RWPE2 (cell line): ENCODE measurements around the gene WWC2.

Experiments used
- ATAC-seq: fragments of 200-7000 bp; cut with Tn5 transposase; 3 replicates; pipeline ENCODE4 v1.9.1; 2021; ENCODE audit warnings: low read depth
- DNase-seq: peaks from one replicate; pipeline ENCODE4 v3.0.0-alpha.2; 2020; ENCODE audit warnings: low spot score
- H3K27ac ChIP-seq: fragments of 450-650 bp; 2 replicates; pipeline ENCODE4 v1.5.1; 2017; ENCODE audit warnings: mild to moderate bottlenecking; ENCODE audit not compliant: poor library complexity, severe bottlenecking
- H3K27me3 ChIP-seq: fragments of 250-450 bp; sonication (Bioruptor Pico); 2 replicates; pipeline ENCODE4 v1.5.1; 2021; ENCODE audit warnings: mild to moderate bottlenecking, moderate library complexity; ENCODE audit not compliant: insufficient read depth, poor library complexity, severe bottlenecking
- H3K36me3 ChIP-seq: fragments of 250-450 bp; sonication (Bioruptor Pico); 2 replicates; pipeline ENCODE4 v1.5.1; 2020; ENCODE audit warnings: low read depth, mild to moderate bottlenecking, moderate library complexity
- H3K4me1 ChIP-seq: fragments of 250-450 bp; sonication (Bioruptor Pico); 2 replicates; pipeline ENCODE4 v1.5.1; 2021; ENCODE audit warnings: mild to moderate bottlenecking, moderate library complexity; ENCODE audit not compliant: insufficient read depth, poor library complexity, severe bottlenecking
- H3K4me3 ChIP-seq: fragments of 250-450 bp; sonication (Bioruptor Pico); 2 replicates; pipeline ENCODE4 v1.5.1; 2021; ENCODE audit warnings: mild to moderate bottlenecking, moderate library complexity; ENCODE audit not compliant: severe bottlenecking
- H3K9me3 ChIP-seq: fragments of 250-450 bp; sonication (Bioruptor Pico); 2 replicates; pipeline ENCODE4 v1.5.1; 2021; ENCODE audit warnings: mild to moderate bottlenecking, moderate library complexity; ENCODE audit not compliant: severe bottlenecking
- CTCF ChIP-seq: fragments of 450-650 bp; IDR thresholded peaks from one replicate; pipeline ENCODE4 v1.5.1; 2017; ENCODE audit warnings: mild to moderate bottlenecking, moderate library complexity; ENCODE audit not compliant: poor library complexity, severe bottlenecking

Gene WWC2

DNA sequence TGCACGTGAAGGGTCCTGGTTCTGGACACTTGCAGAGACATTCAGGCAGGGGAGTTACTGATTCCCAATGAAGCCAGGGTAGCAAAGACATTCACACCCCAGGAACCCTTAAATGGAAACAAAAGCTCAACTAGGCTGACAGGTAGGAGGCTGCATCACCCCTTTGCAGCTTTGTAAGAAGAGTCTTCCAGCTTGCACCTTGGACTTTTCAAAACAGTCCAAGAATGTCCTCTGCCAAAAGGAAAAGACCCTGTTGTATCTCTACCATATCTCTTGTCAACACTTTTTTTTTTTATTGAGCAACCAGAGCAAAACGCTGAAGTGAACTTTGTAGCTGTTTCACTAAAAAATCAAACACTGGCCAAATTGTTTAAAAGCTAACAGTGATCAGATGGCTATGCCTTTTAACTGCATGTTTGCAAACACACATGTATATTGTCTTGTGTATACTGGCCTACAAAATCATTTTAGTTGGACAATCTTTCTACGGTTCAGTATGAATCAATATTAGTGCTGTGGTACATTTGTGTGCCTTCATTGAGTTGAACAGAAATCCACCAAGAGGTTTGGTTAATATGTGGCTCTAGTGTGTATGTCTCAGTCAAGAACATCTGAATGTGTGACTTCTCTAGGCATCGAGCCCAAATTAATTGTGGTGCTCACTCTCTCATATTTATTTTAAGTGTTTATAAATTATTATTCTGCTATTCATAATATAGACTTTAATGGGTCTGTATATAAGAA lies 18.5 kb upstream of the WWC2 start:
- Histone ChIP-seq H3K27ac (no peak overlapping the region), H3K36me3 (no peaks in the 10 kb centered on the region), H3K4me1 (no peaks in the 10 kb centered on the region), H3K9me3 (no peaks in the 10 kb centered on the region), H3K4me3 (no peak overlapping the region), H3K27me3 (no peaks in the 10 kb centered on the region)
- no peak for TF ChIP-seq CTCF
- DNase-seq (no peak), ATAC-seq (no peak)

DNA sequence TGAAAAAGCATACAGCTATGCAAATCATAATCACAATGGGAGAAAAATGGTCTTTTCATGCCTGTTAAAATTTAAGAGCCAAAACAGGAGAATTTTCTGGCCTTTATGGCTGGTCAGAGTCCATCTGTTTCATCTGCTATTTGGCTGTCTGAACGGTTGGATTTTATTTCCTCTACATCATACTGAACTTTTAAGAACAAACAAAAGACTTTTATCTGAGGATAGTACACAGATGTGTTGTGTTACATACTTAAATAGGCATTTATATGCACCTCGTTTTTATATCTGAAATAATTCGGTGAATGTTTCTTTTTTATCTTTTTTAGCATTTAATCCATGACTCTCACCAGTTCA lies 18.0 kb upstream of the WWC2 start:
- H3K36me3 ChIP-seq: no peaks in the 10 kb centered on the region
- no peak for TF ChIP-seq CTCF
- H3K27me3 ChIP-seq: no peaks in the 10 kb centered on the region
- ATAC-seq: no peak
- no peak for DNase-seq
- H3K4me3 ChIP-seq: no peak overlapping the region
- H3K9me3 ChIP-seq: no peaks in the 10 kb centered on the region
- no peak overlapping the region for H3K27ac ChIP-seq
- no peaks in the 10 kb centered on the region for H3K4me1 ChIP-seq

GRCh38 chr4:183082053-183082452 lies 17.0 kb upstream of the WWC2 start:
- no peaks in the 10 kb centered on the region for H3K4me1 ChIP-seq
- no peak for TF ChIP-seq CTCF
- H3K27ac ChIP-seq: no peak overlapping the region
- H3K36me3 ChIP-seq: no peaks in the 10 kb centered on the region
- no peak overlapping the region for H3K4me3 ChIP-seq
- no peaks in the 10 kb centered on the region for H3K27me3 ChIP-seq
- peak; percentile 33; the same call in 1 of the 3 replicates for ATAC-seq
- no peaks in the 10 kb centered on the region for H3K9me3 ChIP-seq
- no peak for DNase-seq

DNA sequence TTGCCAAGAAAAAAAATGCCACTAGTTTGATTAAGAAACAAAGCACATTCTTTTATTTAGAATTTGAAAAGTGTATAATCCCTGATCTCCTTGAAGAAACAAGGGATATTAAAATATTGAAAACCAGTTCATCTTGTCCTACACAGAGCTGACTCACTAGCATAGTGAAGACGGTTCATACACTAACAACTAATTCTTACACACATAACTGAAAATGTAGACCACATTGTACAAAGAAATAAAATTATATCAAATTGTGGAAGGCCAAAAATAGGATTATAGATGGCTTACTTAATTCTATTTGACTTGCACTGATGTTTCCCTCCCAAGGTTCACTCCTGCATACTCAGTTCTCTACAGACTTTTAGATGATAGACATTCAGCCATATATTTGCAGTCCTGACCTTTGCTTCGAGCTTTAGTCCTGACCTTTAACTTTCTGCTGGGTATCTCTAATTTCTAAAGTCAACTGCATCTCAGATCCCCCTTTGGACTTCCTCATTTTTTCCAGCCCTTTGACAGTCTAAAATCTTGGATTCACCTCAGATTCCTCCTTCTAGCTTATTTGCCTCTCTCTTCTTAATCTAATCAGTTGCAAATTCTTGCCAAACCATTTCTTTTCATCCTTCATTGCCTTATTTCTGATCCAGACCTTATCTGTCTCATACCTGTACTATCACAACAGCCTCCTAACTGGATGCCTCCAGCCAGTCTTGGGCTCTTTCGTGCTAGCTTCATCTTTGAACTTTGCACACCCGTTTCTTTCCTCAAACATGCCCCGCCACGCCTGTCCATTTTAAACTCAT lies 4.5 kb upstream of the WWC2 start:
- DNase-seq (no peak), ATAC-seq (no peak)
- no peak overlapping the region for H3K4me3 ChIP-seq
- H3K9me3 ChIP-seq: no peaks in the 10 kb centered on the region
- H3K27ac ChIP-seq: peak overlapping the region; percentile 28
- H3K27me3 ChIP-seq: no peaks in the 10 kb centered on the region
- H3K4me1 ChIP-seq: peaks cover 10% of the 10 kb centered on the region
- TF ChIP-seq CTCF: no peak
- H3K36me3 ChIP-seq: no peaks in the 10 kb centered on the region

GRCh38 chr4:183095199-183095512 lies 3.9 kb upstream of the WWC2 start:
- Histone ChIP-seq H3K4me3 (no peak overlapping the region), H3K9me3 (no peaks in the 10 kb centered on the region), H3K27me3 (no peaks in the 10 kb centered on the region), H3K27ac (peak overlapping the region; percentile 28), H3K36me3 (no peaks in the 10 kb centered on the region), H3K4me1 (peaks cover 10% of the 10 kb centered on the region)
- DNase-seq (no peak), ATAC-seq (no peak)
- no peak for TF ChIP-seq CTCF
